Activated naive CD4-positive, alpha-beta T cell treated with anti-CD3 and anti-CD28 coated beads for 36 hours (primary cell): ENCODE measurements around the gene NUDT6. TPM values are rescaled to one million over a fixed set of nuclear protein-coding genes. Genes with fewer than 3 reads are reported as not detected.

ENCODE experiments used
- CTCF ChIA-PET: fragments of 350-600 bp; sonication (Branson Sonifier 250); formaldehyde crosslinking; loops from one replicate; lab custom pipeline; 2021; ENCODE audit warnings: antibody characterized with exemption; lab: Charles Lee
- DNase-seq: peaks from one replicate; pipeline ENCODE4 v3.0.0-alpha.2; 2020
- H3K27ac Mint-ChIP-seq: one replicate; pipeline ENCODE4 v1.8.0; 2021; ENCODE audit warnings: mild to moderate bottlenecking, mixed read lengths
- H3K27me3 Mint-ChIP-seq: one replicate; pipeline ENCODE4 v1.8.0; 2021; ENCODE audit warnings: low read depth, mixed read lengths
- H3K36me3 Mint-ChIP-seq: one replicate; pipeline ENCODE4 v1.8.0; 2021; ENCODE audit warnings: low read depth, mixed read lengths
- H3K4me1 Mint-ChIP-seq: one replicate; pipeline ENCODE4 v1.8.0; 2021; ENCODE audit warnings: low read depth, mixed read lengths
- H3K4me3 Mint-ChIP-seq: one replicate; pipeline ENCODE4 v1.8.0; 2021; ENCODE audit warnings: mild to moderate bottlenecking, moderate library complexity, mixed read lengths
- H3K9me3 Mint-ChIP-seq: one replicate; pipeline ENCODE4 v1.8.0; 2021; ENCODE audit warnings: mixed read lengths
- intact Hi-C: fragments of 100-400 bp; cut with micrococcal nuclease; formaldehyde crosslinking; loops from one replicate; pipeline ENCODE4 v1.15.1; 2023
- total RNA-seq, 2 experiments: library from RNA; stranded (reverse); gene quantifications; one replicate each; pipeline ENCODE4 v1.2.3, GENCODE V29; 2021

NUDT6 gene, protein sequence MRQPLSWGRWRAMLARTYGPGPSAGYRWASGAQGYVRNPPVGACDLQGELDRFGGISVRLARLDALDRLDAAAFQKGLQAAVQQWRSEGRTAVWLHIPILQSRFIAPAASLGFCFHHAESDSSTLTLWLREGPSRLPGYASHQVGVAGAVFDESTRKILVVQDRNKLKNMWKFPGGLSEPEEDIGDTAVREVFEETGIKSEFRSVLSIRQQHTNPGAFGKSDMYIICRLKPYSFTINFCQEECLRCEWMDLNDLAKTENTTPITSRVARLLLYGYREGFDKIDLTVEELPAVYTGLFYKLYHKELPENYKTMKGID
- total RNA-seq = 1 to 10 TPM; 4.8 to 5.1 TPM

DNA sequence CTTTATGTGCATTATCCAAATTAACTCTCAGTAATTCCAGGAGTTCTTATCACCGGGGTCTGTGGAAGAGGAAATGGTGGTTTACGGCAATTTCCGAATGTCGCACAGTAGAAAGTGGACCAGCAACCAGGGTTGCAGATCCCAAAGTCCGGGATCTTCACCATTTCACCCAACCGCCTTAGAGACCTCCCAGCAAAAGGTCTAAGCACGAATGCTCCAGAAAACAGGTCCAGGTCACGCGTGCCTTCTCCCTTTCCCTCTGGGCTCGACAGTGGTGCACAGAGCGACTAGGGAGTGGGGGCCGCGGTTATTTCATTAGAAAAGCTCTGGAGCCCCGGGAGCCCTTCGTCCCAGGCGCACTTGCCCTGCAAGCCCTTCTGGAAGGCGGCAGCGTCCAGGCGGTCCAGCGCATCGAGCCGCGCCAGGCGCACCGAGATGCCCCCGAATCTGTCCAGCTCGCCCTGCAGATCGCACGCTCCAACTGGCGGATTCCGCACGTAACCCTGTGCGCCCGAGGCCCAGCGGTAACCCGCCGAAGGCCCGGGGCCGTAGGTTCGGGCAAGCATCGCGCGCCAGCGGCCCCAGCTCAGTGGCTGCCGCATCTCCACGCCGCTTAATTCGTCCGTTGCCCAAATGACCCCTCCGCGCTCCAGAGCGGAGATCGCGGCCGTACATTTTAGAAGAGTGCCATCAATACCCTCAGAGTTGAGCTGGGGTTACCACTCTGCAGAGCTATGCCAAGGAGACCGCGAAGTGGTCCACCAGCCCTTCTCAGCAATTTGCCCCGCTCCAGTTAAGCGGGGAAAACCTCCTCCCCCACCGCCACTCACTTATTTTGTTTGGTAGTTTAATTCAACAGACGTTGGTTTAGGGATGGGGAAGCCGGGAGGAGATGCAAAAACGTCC is at the start of gene NUDT6:
NUDT6 (minus strand) TSS at position 627 of the 906 bp plus-strand sequence; CDS start at position 602, 25 bp downstream.
- CTCF ChIA-PET = interaction anchor here (0.6 to 2.3 kb wide), 8 partner anchors 8 to 319 kb away, joined by 3 to 12 read pairs (median 4); no protein-coding TSS in a partner anchor
- DNase-seq = peak; percentile 36
- Mint-ChIP-seq H3K27me3 (peaks cover 2% of the 10 kb centered on the region), H3K9me3 (no peaks in the 10 kb centered on the region), H3K4me1 (peaks cover 11% of the 10 kb centered on the region), H3K27ac (peak within 1 kb of the TSS; percentile 87), H3K36me3 (no peaks in the 10 kb centered on the region), H3K4me3 (peak within 1 kb of the TSS; percentile 99)
- intact Hi-C loops = loop anchor here (1.0 to 5.0 kb wide), 10 partner anchors 136 to 1100 kb away; partner anchors contain the start of genes CCNA2, SPRY1 and TRPC3

DNA sequence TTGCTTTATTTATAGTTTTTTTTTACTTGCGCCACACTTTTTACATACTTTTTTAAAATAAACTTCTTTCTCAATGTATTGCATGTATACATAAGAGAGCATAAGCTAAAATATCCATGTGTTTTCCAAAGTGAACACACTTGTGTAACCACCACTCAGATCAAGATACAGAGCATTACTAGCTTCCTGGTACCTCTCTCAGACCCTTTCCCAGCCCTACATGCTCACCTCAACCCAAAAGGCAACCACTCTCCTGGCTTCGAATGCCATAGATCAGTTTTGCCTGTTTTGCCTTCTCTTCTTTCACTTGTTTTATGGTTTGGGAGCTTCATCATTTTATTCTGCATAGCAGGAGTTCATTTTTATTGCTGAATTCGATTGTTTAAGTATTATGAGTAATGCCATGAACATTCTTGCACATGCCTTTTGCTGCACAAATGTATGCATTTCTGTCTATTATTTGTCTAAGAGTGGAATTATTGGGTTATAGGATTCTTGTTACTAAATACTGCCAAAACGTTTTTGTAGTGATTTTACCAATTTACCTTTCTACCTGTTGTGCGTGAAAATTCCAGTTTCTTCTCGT is 45.9 kb upstream of the NUDT6 start:
- Mint-ChIP-seq H3K4me3 (no peak overlapping the region), H3K27ac (no peak overlapping the region), H3K9me3 (no peaks in the 10 kb centered on the region), H3K4me1 (peaks cover 2% of the 10 kb centered on the region), H3K27me3 (no peaks in the 10 kb centered on the region), H3K36me3 (peaks cover 7% of the 10 kb centered on the region)
- DNase-seq = no peak
- CTCF ChIA-PET = interaction anchor here (0.5 kb wide), 1 partner anchor 416 kb away, joined by 4 read pairs; no protein-coding TSS in a partner anchor
- intact Hi-C loops = no loop called here

DNA sequence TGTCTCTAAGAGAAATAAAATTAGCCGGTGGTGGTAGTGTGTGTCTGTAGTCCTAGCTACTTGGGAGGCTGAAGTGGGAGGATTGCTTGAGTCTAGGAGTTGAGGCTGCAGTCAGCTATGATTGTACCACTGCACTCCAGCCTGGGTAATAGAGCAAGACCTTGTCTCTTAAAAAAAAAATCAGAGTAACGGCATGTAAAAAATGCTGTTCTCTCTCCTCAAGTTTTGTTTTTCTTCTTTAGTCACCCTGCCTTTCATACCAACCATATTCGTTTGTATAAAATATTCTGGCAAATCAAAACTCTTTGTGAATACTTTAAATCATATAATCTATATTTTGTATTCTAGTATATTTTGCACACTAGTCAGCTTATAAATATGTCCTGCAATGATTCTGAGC is 44.8 kb upstream of the NUDT6 start:
- Mint-ChIP-seq H3K4me1 (peaks cover 9% of the 10 kb centered on the region), H3K9me3 (no peaks in the 10 kb centered on the region), H3K27ac (no peak overlapping the region), H3K36me3 (peaks cover 9% of the 10 kb centered on the region), H3K27me3 (no peaks in the 10 kb centered on the region), H3K4me3 (no peak overlapping the region)
- CTCF ChIA-PET = no interaction called here
- intact Hi-C loops = no loop called here
- no peak for DNase-seq

DNA sequence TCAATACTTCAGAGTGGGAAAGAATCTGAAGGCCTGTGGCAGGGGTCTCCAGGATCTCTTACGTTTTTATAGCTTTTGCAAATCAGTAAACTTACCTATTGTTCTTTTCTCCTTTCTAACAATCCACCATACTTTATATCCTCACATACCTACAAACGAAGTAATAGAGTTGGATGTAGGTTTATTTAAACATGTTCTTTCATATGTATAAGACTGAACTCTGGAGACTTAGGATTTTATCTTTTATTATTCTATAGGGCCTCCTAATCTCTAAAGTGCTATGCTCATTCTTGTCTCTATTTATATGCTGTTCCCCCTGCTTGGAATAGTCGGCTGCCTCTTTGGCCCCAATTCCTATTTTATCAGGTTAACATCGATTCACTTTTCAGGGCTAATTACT is 43.8 kb upstream of the NUDT6 start:
- H3K4me1 Mint-ChIP-seq = peaks cover 9% of the 10 kb centered on the region
- peaks cover 14% of the 10 kb centered on the region for H3K36me3 Mint-ChIP-seq
- no peak for DNase-seq
- intact Hi-C loops = no loop called here
- H3K9me3 Mint-ChIP-seq = no peaks in the 10 kb centered on the region
- CTCF ChIA-PET = no interaction called here
- H3K27me3 Mint-ChIP-seq = no peaks in the 10 kb centered on the region
- H3K4me3 Mint-ChIP-seq = no peak overlapping the region
- H3K27ac Mint-ChIP-seq = no peak overlapping the region

DNA sequence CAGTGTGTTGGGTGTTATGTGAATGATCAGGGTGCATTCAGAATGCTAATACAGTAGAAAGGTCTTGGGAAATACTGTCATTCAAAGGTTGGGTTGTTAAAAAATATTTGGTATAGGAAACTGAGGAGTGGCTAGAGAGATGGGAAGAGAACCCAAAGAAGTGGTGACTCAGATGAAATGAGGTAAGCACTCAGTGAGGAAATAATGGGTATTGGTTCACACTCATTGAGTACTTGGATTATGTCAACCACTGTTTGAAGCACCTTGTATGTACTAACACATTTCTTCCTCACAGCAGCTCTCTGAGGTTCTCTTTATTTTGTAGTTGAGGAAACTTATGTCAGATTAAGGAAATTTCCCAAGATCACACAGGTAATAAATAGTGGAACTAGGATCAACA is 40.8 kb upstream of the NUDT6 start:
- Mint-ChIP-seq H3K4me3 (no peak overlapping the region), H3K27me3 (no peaks in the 10 kb centered on the region), H3K27ac (no peak overlapping the region), H3K36me3 (peaks cover 12% of the 10 kb centered on the region), H3K4me1 (peaks cover 9% of the 10 kb centered on the region), H3K9me3 (no peaks in the 10 kb centered on the region)
- no peak for DNase-seq
- intact Hi-C loops = no loop called here
- CTCF ChIA-PET = no interaction called here

DNA sequence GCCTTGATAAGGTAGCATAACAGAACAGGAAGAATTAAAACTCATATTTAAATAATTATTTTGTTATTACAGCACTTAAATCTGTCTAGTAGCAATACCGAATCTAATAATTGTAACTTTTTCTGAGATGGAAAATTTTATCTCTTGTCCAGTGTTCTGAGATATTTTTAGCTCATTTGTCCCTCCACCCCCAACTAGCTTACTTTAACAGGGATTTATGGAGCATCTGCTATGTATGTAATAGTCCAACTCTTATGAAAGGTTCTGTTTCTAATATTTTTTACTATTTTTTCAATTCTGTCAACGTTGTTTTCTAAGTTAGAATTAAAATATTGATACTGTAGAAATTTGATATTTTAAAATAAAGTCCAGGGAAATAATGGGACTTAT is 38.2 kb upstream of the NUDT6 start:
- DNase-seq = no peak
- intact Hi-C loops = no loop called here
- CTCF ChIA-PET = interaction anchor here (0.5 kb wide), 1 partner anchor 24 kb away, joined by 3 read pairs; no protein-coding TSS in a partner anchor
- H3K27me3 Mint-ChIP-seq = no peaks in the 10 kb centered on the region
- H3K36me3 Mint-ChIP-seq = peaks cover 13% of the 10 kb centered on the region
- H3K27ac Mint-ChIP-seq = no peak overlapping the region
- H3K4me1 Mint-ChIP-seq = peaks cover 9% of the 10 kb centered on the region
- H3K9me3 Mint-ChIP-seq = no peaks in the 10 kb centered on the region
- no peak overlapping the region for H3K4me3 Mint-ChIP-seq

DNA sequence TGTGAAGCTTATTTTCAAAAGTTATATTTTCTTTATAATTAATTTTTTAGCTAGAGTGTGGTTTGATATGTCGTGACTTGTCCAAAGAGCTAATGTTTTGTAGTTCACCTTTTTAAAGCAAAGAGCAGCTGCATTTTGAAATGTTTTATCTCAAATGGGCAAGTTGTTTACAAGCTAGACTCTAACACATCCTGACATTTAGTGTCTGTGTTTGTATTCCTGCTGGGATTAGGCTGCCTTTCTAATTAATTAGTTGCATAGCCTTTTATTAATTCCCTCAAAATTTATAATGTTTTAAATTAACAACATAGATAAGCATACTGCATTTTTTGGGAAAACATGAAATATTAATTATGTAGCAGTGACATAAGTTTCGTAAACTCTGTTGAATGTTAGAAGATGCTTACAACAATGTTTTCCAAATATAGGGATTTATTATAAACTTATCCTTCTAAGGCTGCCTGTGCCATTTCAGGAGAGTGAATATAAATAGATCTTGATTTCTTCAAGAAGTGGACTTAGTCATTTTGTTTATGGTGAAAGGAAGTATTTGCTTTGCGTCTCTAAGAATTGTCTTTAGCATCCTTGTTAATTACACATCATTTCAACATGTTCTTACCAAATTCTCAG is 37.7 kb upstream of the NUDT6 start:
- Mint-ChIP-seq H3K27ac (no peak overlapping the region), H3K4me3 (no peak overlapping the region), H3K36me3 (peaks cover 12% of the 10 kb centered on the region), H3K4me1 (peaks cover 9% of the 10 kb centered on the region), H3K9me3 (no peaks in the 10 kb centered on the region), H3K27me3 (no peaks in the 10 kb centered on the region)
- CTCF ChIA-PET = no interaction called here
- intact Hi-C loops = no loop called here
- DNase-seq = no peak

DNA sequence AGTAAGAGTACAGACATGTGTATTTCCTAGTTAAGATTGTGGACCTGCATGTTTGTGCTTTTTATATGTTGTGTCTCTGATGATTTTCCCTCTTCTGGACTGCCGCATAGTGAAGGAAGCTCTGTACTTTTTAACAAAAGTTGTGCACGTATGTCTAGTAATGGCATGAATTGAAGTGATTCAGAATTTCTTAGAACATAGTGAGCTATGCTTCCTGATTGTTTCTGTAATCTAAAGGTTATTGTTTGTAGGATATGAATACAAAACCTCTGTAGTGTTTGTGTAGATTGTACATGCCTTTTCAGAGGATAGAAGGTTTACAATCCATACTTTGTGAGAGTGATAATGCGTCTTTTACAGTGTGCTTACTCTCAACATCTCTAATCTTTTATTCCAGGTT is 37.0 kb upstream of the NUDT6 start:
- Mint-ChIP-seq H3K9me3 (no peaks in the 10 kb centered on the region), H3K4me3 (no peak overlapping the region), H3K27me3 (no peaks in the 10 kb centered on the region), H3K36me3 (peaks cover 11% of the 10 kb centered on the region), H3K4me1 (peaks cover 9% of the 10 kb centered on the region), H3K27ac (no peak overlapping the region)
- CTCF ChIA-PET = no interaction called here
- DNase-seq = no peak
- intact Hi-C loops = no loop called here

DNA sequence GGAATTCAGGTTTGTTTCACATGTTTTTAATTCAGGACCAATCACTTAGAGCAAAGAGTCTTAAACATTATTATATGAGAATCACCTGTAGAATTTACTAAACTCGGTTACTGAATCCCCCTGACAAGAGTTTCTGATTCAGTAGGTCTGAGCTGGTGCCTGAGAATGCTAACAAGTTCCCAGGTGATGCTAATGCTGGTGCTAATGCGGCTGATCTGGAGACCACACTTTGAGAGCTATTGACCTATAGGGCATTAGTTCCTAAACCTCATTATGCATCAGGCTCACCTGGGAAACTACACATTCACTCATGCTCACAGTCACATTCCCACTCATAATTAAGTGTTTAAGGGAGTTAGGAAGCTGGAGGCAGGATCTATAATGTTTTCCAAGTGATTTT is 36.1 kb upstream of the NUDT6 start:
- intact Hi-C loops = no loop called here

DNA sequence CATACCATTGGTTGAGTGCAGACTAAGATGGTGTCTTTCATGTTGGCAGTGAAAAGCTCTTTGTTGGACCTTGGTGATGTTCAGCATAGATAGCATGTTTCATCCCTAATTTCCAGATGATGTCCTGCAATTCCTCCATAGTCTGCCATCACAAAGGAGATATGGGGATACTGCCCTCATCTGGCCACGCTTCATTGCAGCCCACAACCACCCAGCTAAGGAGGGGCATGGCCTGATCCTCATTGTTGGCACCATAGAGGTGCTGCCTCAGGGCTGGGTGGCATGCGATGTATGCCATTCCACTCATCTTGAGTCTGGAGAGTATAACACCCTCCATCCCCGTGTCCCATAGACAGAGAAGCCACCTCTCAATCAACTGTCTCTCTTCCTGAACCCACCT is 31.5 kb upstream of the NUDT6 start:
- H3K36me3 Mint-ChIP-seq = peaks cover 31% of the 10 kb centered on the region
- no peaks in the 10 kb centered on the region for H3K4me1 Mint-ChIP-seq
- H3K4me3 Mint-ChIP-seq = no peak overlapping the region
- CTCF ChIA-PET = no interaction called here
- H3K9me3 Mint-ChIP-seq = no peaks in the 10 kb centered on the region
- H3K27me3 Mint-ChIP-seq = no peaks in the 10 kb centered on the region
- no peak for DNase-seq
- intact Hi-C loops = no loop called here
- H3K27ac Mint-ChIP-seq = no peak overlapping the region

More for the DNA sequence above, 36.1 kb upstream of the NUDT6 start:
- Mint-ChIP-seq H3K4me1 (peaks cover 9% of the 10 kb centered on the region), H3K9me3 (no peaks in the 10 kb centered on the region), H3K4me3 (no peak overlapping the region), H3K27ac (no peak overlapping the region), H3K36me3 (peaks cover 11% of the 10 kb centered on the region), H3K27me3 (no peaks in the 10 kb centered on the region)
- DNase-seq = no peak
- CTCF ChIA-PET = no interaction called here

DNA sequence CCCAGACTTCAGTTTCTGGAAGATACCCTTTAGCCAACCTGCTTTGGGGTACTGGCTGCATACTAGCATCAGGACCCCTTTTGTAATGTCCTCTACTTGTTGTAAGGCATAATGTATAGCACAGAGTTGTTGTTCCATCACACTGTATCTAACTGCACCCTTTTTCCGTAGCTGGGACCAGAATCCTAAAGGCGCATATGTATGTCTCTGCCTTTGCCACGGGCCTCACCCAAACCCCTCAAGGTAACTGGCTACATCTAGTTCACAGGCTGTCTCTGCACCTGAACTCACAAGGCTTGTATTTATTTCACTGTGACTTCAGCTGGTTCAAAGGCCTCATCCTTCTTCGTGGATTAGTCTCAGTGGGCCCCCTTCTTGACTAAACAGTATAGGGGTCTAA is 29.6 kb upstream of the NUDT6 start:
- CTCF ChIA-PET = no interaction called here
- Mint-ChIP-seq H3K36me3 (peaks cover 35% of the 10 kb centered on the region), H3K9me3 (no peaks in the 10 kb centered on the region), H3K27ac (no peak overlapping the region), H3K4me3 (no peak overlapping the region), H3K4me1 (no peaks in the 10 kb centered on the region), H3K27me3 (no peaks in the 10 kb centered on the region)
- intact Hi-C loops = no loop called here
- no peak for DNase-seq

DNA sequence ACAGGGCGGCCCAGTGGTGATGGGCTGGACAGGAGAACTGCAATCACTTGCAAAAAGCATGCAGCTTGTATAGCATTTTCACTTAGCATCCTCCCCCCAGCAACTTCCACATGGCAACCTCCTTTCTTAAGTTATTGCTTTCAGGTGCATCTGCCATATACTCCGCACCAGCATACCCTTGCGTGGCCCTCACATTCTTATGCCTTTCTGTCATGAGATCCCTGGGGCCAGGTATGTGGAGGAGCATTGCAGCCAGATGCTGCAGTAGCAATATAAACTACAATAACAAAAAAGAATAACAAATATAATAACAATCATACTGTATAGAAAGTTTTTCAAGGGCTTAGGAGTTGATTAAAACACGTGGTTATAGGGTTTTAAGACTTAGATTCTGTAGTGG is 26.3 kb upstream of the NUDT6 start:
- intact Hi-C loops = no loop called here
- H3K27me3 Mint-ChIP-seq = no peaks in the 10 kb centered on the region
- no peak overlapping the region for H3K27ac Mint-ChIP-seq
- no peak overlapping the region for H3K4me3 Mint-ChIP-seq
- H3K36me3 Mint-ChIP-seq = peaks cover 44% of the 10 kb centered on the region
- H3K4me1 Mint-ChIP-seq = no peaks in the 10 kb centered on the region
- no peaks in the 10 kb centered on the region for H3K9me3 Mint-ChIP-seq
- CTCF ChIA-PET = no interaction called here
- DNase-seq = no peak
